GM19351 (cell line): ENCODE measurements around the gene OR4C11.

Source experiments
- ATAC-seq: cut with Tn5 transposase; IDR thresholded peaks from one replicate; pipeline ENCODE4 v1.9.1; 2021; ENCODE audit warnings: mild to moderate bottlenecking, moderate library complexity; ENCODE audit not compliant: unreplicated experiment

Gene OR4C11, protein sequence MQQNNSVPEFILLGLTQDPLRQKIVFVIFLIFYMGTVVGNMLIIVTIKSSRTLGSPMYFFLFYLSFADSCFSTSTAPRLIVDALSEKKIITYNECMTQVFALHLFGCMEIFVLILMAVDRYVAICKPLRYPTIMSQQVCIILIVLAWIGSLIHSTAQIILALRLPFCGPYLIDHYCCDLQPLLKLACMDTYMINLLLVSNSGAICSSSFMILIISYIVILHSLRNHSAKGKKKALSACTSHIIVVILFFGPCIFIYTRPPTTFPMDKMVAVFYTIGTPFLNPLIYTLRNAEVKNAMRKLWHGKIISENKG

DNA sequence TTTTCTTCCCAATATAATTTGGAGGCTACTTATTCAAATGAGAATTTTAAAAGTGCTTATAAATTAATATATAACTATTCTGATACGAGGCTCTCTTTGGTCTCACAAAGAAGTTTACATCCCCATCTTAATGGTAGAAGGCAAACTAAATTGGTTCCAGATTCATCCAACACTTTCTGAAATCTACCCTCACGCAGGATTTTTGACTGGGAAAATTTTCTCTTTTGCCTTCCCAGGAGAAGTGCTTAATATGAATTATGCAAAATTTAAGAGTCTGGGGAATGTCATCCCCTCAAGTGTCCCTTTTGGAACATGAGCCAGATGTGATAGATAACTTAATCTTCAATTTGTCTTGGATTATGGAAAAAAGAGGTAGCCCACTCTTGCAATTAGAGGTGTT is at the start of gene OR4C11:
Gene OR4C11, minus strand, starts transcription at position 101 of the 400 bp plus-strand sequence. CDS start 3,272 bp downstream, outside the sequence.
- no peak for ATAC-seq

DNA sequence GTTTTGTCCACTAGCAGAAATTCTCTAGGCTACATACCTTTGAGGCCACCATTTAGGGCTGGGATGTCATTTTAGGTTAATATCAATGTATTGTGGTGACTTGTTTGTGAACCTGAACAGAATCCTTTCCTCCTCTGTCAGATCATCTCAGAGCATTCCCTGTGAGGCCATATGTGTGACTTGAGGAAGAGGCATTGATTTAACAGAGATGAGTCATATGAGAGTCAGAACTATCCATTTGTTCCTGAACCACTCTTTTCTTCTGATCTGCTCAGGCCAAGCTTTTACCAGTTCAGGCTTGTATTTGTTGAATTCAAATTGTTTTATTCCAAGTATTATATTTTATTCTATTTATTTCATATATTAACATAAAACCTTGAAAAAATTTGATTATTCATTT is 47.7 kb upstream of the OR4C11 start:
- ATAC-seq, result no peak

DNA sequence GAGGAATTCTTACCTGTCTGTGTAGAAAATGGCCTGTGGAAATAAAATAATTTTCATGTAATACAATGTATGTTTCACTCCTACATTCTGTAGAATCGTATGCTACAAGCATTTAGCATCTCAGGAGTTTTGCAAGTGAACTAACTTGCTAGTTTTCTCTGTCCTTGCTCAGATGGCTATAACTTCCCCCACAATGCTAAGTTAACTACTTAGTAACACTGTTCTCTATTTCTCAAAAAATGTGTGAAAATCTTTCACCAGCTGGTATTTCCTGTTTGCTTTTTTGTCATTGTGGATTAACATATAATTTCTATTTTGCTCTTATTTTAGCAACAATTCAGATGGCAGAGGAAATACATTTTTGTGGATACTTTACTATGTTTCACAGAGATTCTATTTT is 45.1 kb upstream of the OR4C11 start:
- no peak for ATAC-seq

DNA sequence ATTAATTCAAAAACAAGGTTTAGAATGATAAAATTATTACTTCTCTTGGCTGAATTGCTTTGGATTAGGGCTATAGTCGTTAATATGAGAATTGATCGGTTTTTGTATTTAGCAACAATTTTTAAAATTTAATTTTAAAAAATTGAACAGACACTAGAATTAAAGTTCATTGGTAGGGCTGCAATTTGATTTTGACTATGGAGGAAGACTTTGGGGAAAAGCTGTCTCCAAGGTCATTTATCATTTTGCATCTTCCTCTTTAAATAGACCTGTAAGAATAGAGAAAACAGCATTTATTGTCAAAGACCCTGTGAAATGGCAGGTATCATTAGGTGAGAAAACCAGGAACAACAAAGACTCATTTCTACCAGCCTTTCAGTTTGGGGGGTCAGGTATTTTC is 40.6 kb upstream of the OR4C11 start, which contains the start of gene OR4S2:
Gene OR4S2, plus strand, starts transcription at position 301 of the 400 bp plus-strand sequence. CDS start 2,577 bp downstream, outside the sequence.
- no peak for ATAC-seq

DNA sequence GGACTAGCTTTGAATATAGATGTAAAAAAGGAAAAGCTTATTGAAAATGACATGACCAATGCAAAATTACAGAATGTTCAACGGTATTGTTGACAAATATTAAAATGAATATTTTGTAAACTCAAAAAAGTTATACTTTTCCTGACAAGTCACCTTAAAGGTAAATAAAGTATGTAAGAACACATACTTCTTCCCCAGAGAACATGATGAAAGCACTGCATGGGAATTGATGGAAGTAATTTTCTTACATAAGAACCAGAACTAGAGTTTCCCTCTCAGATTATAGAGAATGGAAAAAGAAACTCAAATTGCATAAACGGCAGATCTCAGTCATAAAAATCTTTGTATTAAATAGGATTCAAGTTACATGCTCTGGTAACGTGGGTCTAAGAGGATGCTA is 27.4 kb upstream of the OR4C11 start, which contains the start of gene OR4P4:
Gene OR4P4, plus strand, starts transcription at position 301 of the 400 bp plus-strand sequence.
- ATAC-seq, result no peak

DNA sequence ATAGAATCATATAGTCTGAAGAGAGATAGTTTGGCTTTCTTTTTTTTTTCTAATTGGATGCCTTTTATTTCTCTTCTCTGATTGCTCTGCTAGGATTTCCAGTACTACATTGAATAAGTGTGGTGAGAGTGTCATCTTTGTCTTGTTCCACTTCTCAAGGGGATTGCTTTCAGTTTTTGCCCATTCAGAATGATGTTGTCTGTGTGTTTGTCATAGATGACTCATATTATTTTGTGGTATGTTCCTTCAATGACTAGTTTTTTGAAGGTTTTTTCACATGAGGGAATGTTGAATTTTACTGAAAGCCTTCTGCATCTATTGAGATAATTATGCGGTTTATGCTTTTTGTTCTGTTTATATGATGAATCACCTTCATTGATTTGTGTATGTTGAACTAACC is 17.1 kb upstream of the OR4C11 start:
- no peak for ATAC-seq

DNA sequence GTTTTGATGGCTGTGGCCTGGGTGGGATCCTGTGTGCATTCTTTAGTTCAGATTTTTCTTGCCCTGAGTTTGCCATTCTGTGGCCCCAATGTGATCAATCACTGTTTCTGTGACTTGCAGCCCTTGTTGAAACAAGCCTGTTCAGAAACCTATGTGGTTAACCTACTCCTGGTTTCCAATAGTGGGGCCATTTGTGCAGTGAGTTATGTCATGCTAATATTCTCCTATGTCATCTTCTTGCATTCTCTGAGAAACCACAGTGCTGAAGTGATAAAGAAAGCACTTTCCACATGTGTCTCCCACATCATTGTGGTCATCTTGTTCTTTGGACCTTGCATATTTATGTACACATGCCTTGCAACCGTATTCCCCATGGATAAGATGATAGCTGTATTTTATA is 34.9 kb downstream of the OR4C11 start:
- ATAC-seq, result no peak

DNA sequence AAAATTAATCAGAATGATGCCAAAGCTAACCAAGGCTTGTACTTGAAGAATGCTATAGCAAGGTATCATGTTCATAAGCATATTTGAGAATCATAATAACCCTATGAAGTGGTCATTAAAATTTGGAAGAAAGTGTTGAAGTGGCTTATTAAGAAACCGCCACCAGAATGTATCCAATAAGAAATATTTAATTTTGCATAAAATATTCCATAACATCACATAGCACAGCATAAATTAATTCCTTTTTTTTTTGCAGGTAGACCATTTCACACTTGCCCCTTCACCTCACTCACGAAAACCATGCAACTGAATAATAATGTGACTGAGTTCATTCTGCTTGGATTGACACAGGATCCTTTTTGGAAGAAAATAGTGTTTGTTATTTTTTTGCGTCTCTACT is 35.6 kb downstream of the OR4C11 start, which contains the start of gene OR4C16:
Gene OR4C16, plus strand, starts transcription at position 301 of the 400 bp plus-strand sequence. Its CDS starts 0 bp downstream, at position 301.
- ATAC-seq, result no peak

DNA sequence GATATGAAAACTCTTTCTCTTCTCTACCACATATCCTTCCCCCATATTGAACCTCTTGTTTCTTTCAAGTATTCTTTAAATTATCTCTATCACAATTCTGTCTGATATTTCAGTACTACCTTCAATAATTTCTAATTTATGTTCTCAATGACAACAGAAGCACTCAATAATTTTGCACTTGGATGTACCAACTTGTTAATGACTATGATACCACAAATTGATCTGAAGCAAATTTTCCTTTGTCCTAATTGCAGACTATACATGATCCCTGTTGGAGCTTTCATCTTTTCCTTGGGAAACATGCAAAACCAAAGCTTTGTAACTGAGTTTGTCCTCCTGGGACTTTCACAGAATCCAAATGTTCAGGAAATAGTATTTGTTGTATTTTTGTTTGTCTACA is 53.3 kb downstream of the OR4C11 start, which contains the start of gene OR4C15:
Gene OR4C15, plus strand, starts transcription at position 301 of the 400 bp plus-strand sequence. Its CDS starts 0 bp downstream, at position 301.
- no peak for ATAC-seq
